ENCODE data around the gene MRGPRD.

The MRGPRD gene

GRCh38 chr11:68940651-68941323, 40.0 kb downstream of the MRGPRD start:
- H3K4me3 ChIP-seq (ENCODE audit: low read length), result no peak overlapping the region
- WGBS (ENCODE audit: extremely low coverage, insufficient coverage, low lambda C conversion rate), result no CpG with 5 or more reads among the region's 20 CpGs
- no peak overlapping the region for H3K27ac ChIP-seq (ENCODE audit: low read depth, low read length)
- H4K8ac ChIP-seq (ENCODE audit: low read depth, low read length), result no peak overlapping the region
- H3K18ac ChIP-seq (ENCODE audit: low read length), result no peak overlapping the region
- H3K79me1 ChIP-seq (ENCODE audit: low read length), result no peaks in the 10 kb centered on the region
- peaks cover 5% of the 10 kb centered on the region for H3K36me3 ChIP-seq (ENCODE audit: control insufficient read depth, insufficient read depth, low read length)
- H2BK15ac ChIP-seq (replicated peaks; ENCODE audit: low read depth), result no peak overlapping the region
- no peak overlapping the region for H3K4me2 ChIP-seq (ENCODE audit: low read length)
- no peak overlapping the region for H4K5ac ChIP-seq (ENCODE audit: low read length)
- no peak overlapping the region for H2AK5ac ChIP-seq (ENCODE audit: low read length)
- no peak overlapping the region for H3K56ac ChIP-seq (ENCODE audit: low read length)
- no peaks in the 10 kb centered on the region for H3K79me2 ChIP-seq (ENCODE audit: control insufficient read depth, insufficient read depth, low read length)
- H3K27me3 ChIP-seq (ENCODE audit: insufficient read depth, low read length, poor library complexity), result no peaks in the 10 kb centered on the region
- no peaks in the 10 kb centered on the region for H3K4me1 ChIP-seq (ENCODE audit: control insufficient read depth, low read depth, low read length)
- DNase-seq, result no peak
- no peak overlapping the region for H3K23ac ChIP-seq (ENCODE audit: low read length)
- no peak overlapping the region for H2BK5ac ChIP-seq (ENCODE audit: low read length)
- H3K4ac ChIP-seq (ENCODE audit: low read depth, low read length), result no peak overlapping the region
- H2BK120ac ChIP-seq (ENCODE audit: low read depth, low read length), result no peak overlapping the region
- no peak overlapping the region for H3K9ac ChIP-seq (ENCODE audit: low read length)

GRCh38 chr11:68939583-68940555, 40.9 kb downstream of the MRGPRD start:
- Histone ChIP-seq H2BK120ac (ENCODE audit: low read depth, low read length) (no peak overlapping the region), H3K18ac (ENCODE audit: low read length) (no peak overlapping the region), H3K4me2 (ENCODE audit: low read length) (no peak overlapping the region), H3K23ac (ENCODE audit: low read length) (no peak overlapping the region), H3K27me3 (ENCODE audit: insufficient read depth, low read length, poor library complexity) (no peaks in the 10 kb centered on the region), H4K8ac (ENCODE audit: low read depth, low read length) (no peak overlapping the region), H3K79me1 (ENCODE audit: low read length) (no peaks in the 10 kb centered on the region), H2AK5ac (ENCODE audit: low read length) (no peak overlapping the region), H4K5ac (ENCODE audit: low read length) (no peak overlapping the region), H3K4ac (ENCODE audit: low read depth, low read length) (no peak overlapping the region), H3K79me2 (ENCODE audit: control insufficient read depth, insufficient read depth, low read length) (no peaks in the 10 kb centered on the region), H2BK15ac (replicated peaks; ENCODE audit: low read depth) (no peak overlapping the region), H2BK5ac (ENCODE audit: low read length) (no peak overlapping the region), H3K4me3 (ENCODE audit: low read length) (no peak overlapping the region), H3K9ac (ENCODE audit: low read length) (no peak overlapping the region), H3K27ac (ENCODE audit: low read depth, low read length) (no peak overlapping the region), H3K36me3 (ENCODE audit: control insufficient read depth, insufficient read depth, low read length) (peaks cover 5% of the 10 kb centered on the region), H3K56ac (ENCODE audit: low read length) (no peak overlapping the region), H3K4me1 (ENCODE audit: control insufficient read depth, low read depth, low read length) (no peaks in the 10 kb centered on the region)
- DNase-seq, result no peak
- WGBS (ENCODE audit: extremely low coverage, insufficient coverage, low lambda C conversion rate), result no CpG with 5 or more reads among the region's 33 CpGs

- no peak overlapping the region for H4K5ac ChIP-seq (ENCODE audit: low read length)
- no peak overlapping the region for H2BK15ac ChIP-seq (replicated peaks; ENCODE audit: low read depth)
- no peak overlapping the region for H2BK120ac ChIP-seq (ENCODE audit: low read depth, low read length)
- H3K4ac ChIP-seq (ENCODE audit: low read depth, low read length), result no peak overlapping the region
- H3K56ac ChIP-seq (ENCODE audit: low read length), result no peak overlapping the region
- H3K27me3 ChIP-seq (ENCODE audit: insufficient read depth, low read length, poor library complexity), result no peaks in the 10 kb centered on the region
- no peak for DNase-seq
- H2AK5ac ChIP-seq (ENCODE audit: low read length), result no peak overlapping the region
- no peak overlapping the region for H3K18ac ChIP-seq (ENCODE audit: low read length)
- H3K79me2 ChIP-seq (ENCODE audit: control insufficient read depth, insufficient read depth, low read length), result no peaks in the 10 kb centered on the region
- no peak overlapping the region for H3K4me3 ChIP-seq (ENCODE audit: low read length)
- no peaks in the 10 kb centered on the region for H3K79me1 ChIP-seq (ENCODE audit: low read length)
- WGBS (ENCODE audit: extremely low coverage, insufficient coverage, low lambda C conversion rate), result no CpG with 5 or more reads among the region's 17 CpGs
- no peak overlapping the region for H3K9ac ChIP-seq (ENCODE audit: low read length)
- H3K4me2 ChIP-seq (ENCODE audit: low read length), result no peak overlapping the region
- H4K8ac ChIP-seq (ENCODE audit: low read depth, low read length), result no peak overlapping the region
- no peaks in the 10 kb centered on the region for H3K4me1 ChIP-seq (ENCODE audit: control insufficient read depth, low read depth, low read length)
- no peak overlapping the region for H3K27ac ChIP-seq (ENCODE audit: low read depth, low read length)
- H2BK5ac ChIP-seq (ENCODE audit: low read length), result no peak overlapping the region
- peaks cover 5% of the 10 kb centered on the region for H3K36me3 ChIP-seq (ENCODE audit: control insufficient read depth, insufficient read depth, low read length)
- no peak overlapping the region for H3K23ac ChIP-seq (ENCODE audit: low read length)
These were observed 41.8 kb downstream of the MRGPRD start for GRCh38 chr11:68938816-68939582.

GRCh38 chr11:68938088-68938487, 42.7 kb downstream of the MRGPRD start:
- DNase-seq, result no peak
- no peaks in the 10 kb centered on the region for H3K4me1 ChIP-seq (ENCODE audit: control insufficient read depth, low read depth, low read length)
- H3K4ac ChIP-seq (ENCODE audit: low read depth, low read length), result no peak overlapping the region
- H2BK15ac ChIP-seq (replicated peaks; ENCODE audit: low read depth), result no peak overlapping the region
- H3K4me2 ChIP-seq (ENCODE audit: low read length), result no peak overlapping the region
- no peaks in the 10 kb centered on the region for H3K27me3 ChIP-seq (ENCODE audit: insufficient read depth, low read length, poor library complexity)
- no peaks in the 10 kb centered on the region for H3K79me2 ChIP-seq (ENCODE audit: control insufficient read depth, insufficient read depth, low read length)
- H3K79me1 ChIP-seq (ENCODE audit: low read length), result no peaks in the 10 kb centered on the region
- WGBS (ENCODE audit: extremely low coverage, insufficient coverage, low lambda C conversion rate), result no CpG with 5 or more reads among the region's 18 CpGs
- no peak overlapping the region for H2BK5ac ChIP-seq (ENCODE audit: low read length)
- no peak overlapping the region for H2BK120ac ChIP-seq (ENCODE audit: low read depth, low read length)
- H3K36me3 ChIP-seq (ENCODE audit: control insufficient read depth, insufficient read depth, low read length), result peaks cover 5% of the 10 kb centered on the region
- no peak overlapping the region for H2AK5ac ChIP-seq (ENCODE audit: low read length)
- no peak overlapping the region for H3K9ac ChIP-seq (ENCODE audit: low read length)
- H4K8ac ChIP-seq (ENCODE audit: low read depth, low read length), result no peak overlapping the region
- H3K18ac ChIP-seq (ENCODE audit: low read length), result no peak overlapping the region
- H3K4me3 ChIP-seq (ENCODE audit: low read length), result no peak overlapping the region
- no peak overlapping the region for H3K23ac ChIP-seq (ENCODE audit: low read length)
- no peak overlapping the region for H3K56ac ChIP-seq (ENCODE audit: low read length)
- no peak overlapping the region for H3K27ac ChIP-seq (ENCODE audit: low read depth, low read length)
- H4K5ac ChIP-seq (ENCODE audit: low read length), result no peak overlapping the region

- Histone ChIP-seq H2BK15ac (replicated peaks; ENCODE audit: low read depth) (no peak overlapping the region), H3K27me3 (ENCODE audit: insufficient read depth, low read length, poor library complexity) (no peaks in the 10 kb centered on the region), H4K8ac (ENCODE audit: low read depth, low read length) (no peak overlapping the region), H4K5ac (ENCODE audit: low read length) (no peak overlapping the region), H3K4me3 (ENCODE audit: low read length) (no peak overlapping the region), H3K36me3 (ENCODE audit: control insufficient read depth, insufficient read depth, low read length) (peaks cover 5% of the 10 kb centered on the region), H3K79me1 (ENCODE audit: low read length) (no peaks in the 10 kb centered on the region), H3K18ac (ENCODE audit: low read length) (no peak overlapping the region), H3K27ac (ENCODE audit: low read depth, low read length) (no peak overlapping the region), H3K56ac (ENCODE audit: low read length) (no peak overlapping the region), H3K79me2 (ENCODE audit: control insufficient read depth, insufficient read depth, low read length) (no peaks in the 10 kb centered on the region), H3K4ac (ENCODE audit: low read depth, low read length) (no peak overlapping the region), H3K9ac (ENCODE audit: low read length) (no peak overlapping the region), H3K4me1 (ENCODE audit: control insufficient read depth, low read depth, low read length) (no peaks in the 10 kb centered on the region), H2AK5ac (ENCODE audit: low read length) (no peak overlapping the region), H3K23ac (ENCODE audit: low read length) (no peak overlapping the region), H2BK120ac (ENCODE audit: low read depth, low read length) (no peak overlapping the region), H2BK5ac (ENCODE audit: low read length) (no peak overlapping the region), H3K4me2 (ENCODE audit: low read length) (no peak overlapping the region)
- no CpG with 5 or more reads among the region's 29 CpGs for WGBS (ENCODE audit: extremely low coverage, insufficient coverage, low lambda C conversion rate)
- DNase-seq, result no peak
These were observed 43.8 kb downstream of the MRGPRD start for GRCh38 chr11:68936676-68937620.

Data from mesendoderm (in vitro differentiated cells).